Smooth muscle cell (in vitro differentiated cells): ENCODE measurements around the gene CTBP1. TPM values are rescaled to one million over a fixed set of nuclear protein-coding genes. Genes with fewer than 3 reads are reported as not detected.

ENCODE experiments used
- DNase-seq: peaks from one replicate; lab custom pipeline; 2025; ENCODE audit not compliant: unreplicated experiment; lab: John Stamatoyannopoulos, UW
- H2AFZ ChIP-seq: fragments of 200-600 bp; sonication (generic); 2 replicates; pipeline ENCODE4 v1.6.0; 2016; ENCODE audit warnings: antibody characterized with exemption, low read depth, mild to moderate bottlenecking
- H3F3A ChIP-seq: fragments of 200-600 bp; sonication (generic); 2 replicates; pipeline ENCODE4 v1.6.0; 2017; ENCODE audit warnings: antibody characterized with exemption, low read depth
- H3K27ac ChIP-seq: fragments of 200-600 bp; sonication (generic); 2 replicates; pipeline ENCODE4 v1.5.1; 2016; ENCODE audit warnings: low read depth, mild to moderate bottlenecking
- H3K27me3 ChIP-seq: fragments of 200-600 bp; sonication (generic); 2 replicates; pipeline ENCODE4 v1.6.1; 2016; ENCODE audit warnings: low read depth, mild to moderate bottlenecking
- H3K36me3 ChIP-seq: fragments of 200-600 bp; sonication (generic); 2 replicates; pipeline ENCODE4 v1.5.1; 2016; ENCODE audit warnings: low read depth
- H3K4me1 ChIP-seq: fragments of 200-600 bp; sonication (generic); 2 replicates; pipeline ENCODE4 v1.5.1; 2016; ENCODE audit warnings: low read depth
- H3K4me2 ChIP-seq: fragments of 200-600 bp; sonication (generic); 2 replicates; pipeline ENCODE4 v1.6.0; 2016; ENCODE audit warnings: mild to moderate bottlenecking
- H3K4me3 ChIP-seq: fragments of 200-600 bp; sonication (generic); 2 replicates; pipeline ENCODE4 v1.5.1; 2016; ENCODE audit warnings: mild to moderate bottlenecking
- H3K79me2 ChIP-seq: fragments of 200-600 bp; sonication (generic); 2 replicates; pipeline ENCODE4 v1.6.0; 2016; ENCODE audit warnings: low read depth, mild to moderate bottlenecking
- H3K9ac ChIP-seq: fragments of 200-600 bp; sonication (generic); 2 replicates; pipeline ENCODE4 v1.6.0; 2016; ENCODE audit warnings: low read depth
- H3K9me3 ChIP-seq: fragments of 200-600 bp; sonication (generic); replicated peaks from 2 replicates; pipeline ENCODE4 v1.5.1; 2016; ENCODE audit warnings: low read depth
- H4K20me1 ChIP-seq: fragments of 200-600 bp; sonication (generic); 2 replicates; pipeline ENCODE4 v1.6.0; 2016; ENCODE audit warnings: low read depth
- CTCF ChIP-seq: fragments of 200-600 bp; sonication (generic); IDR thresholded peaks from 2 replicates; pipeline ENCODE4 v1.5.1; 2017; ENCODE audit warnings: borderline replicate concordance, mild to moderate bottlenecking, antibody characterized with exemption; ENCODE audit not compliant: insufficient read depth, poor library complexity, severe bottlenecking
- WGBS: methylation state at CpG from one replicate; pipeline ENCODE4 v1.1.7; 2016; ENCODE audit warnings: low lambda C conversion rate; 5-methylcytosine and 5-hydroxymethylcytosine counted together
- polyA plus RNA-seq: library from polyadenylated mRNA; unstranded; fragments of >200 nt; fragmentation: Nextera tagmentation; extraction: Ambion mirVana; gene quantifications from 2 replicates; pipeline ENCODE4 v1.2.1, GENCODE V29; 2016
- total RNA-seq: library from RNA; depleted of rRNA; stranded (reverse); fragments of >200 nt; gene quantifications from 2 replicates; pipeline ENCODE4 v1.2.3, GENCODE V29; 2014

CTBP1 gene
- total and polyA plus RNA-seq, 2 experiments from 2014 or later, result 76.9 to 132 TPM

GRCh38 chr4:1291996-1292702 lies 43.2 kb upstream of the CTBP1 start:
- DNase-seq, result no peak
- peaks cover 12% of the 10 kb centered on the region for H3K4me1 ChIP-seq
- no peak overlapping the region for H3K9ac ChIP-seq
- H3K4me2 ChIP-seq, result no peak overlapping the region
- H3K27ac ChIP-seq, result peak overlapping the region; percentile 65
- no peak overlapping the region for H2AFZ ChIP-seq
- H4K20me1 ChIP-seq, result peaks cover 62% of the 10 kb centered on the region
- H3K9me3 ChIP-seq, result no peaks in the 10 kb centered on the region
- H3F3A ChIP-seq, result no peaks in the 10 kb centered on the region
- no peaks in the 10 kb centered on the region for H3K27me3 ChIP-seq
- 94% methylated on average over 11 of the region's 11 CpGs for WGBS
- peaks cover 62% of the 10 kb centered on the region for H3K79me2 ChIP-seq
- no peak overlapping the region for H3K4me3 ChIP-seq
- H3K36me3 ChIP-seq, result no peaks in the 10 kb centered on the region
- TF ChIP-seq CTCF, result no peak

- no peaks in the 10 kb centered on the region for H3K36me3 ChIP-seq
- peaks cover 53% of the 10 kb centered on the region for H3K79me2 ChIP-seq
- peak overlapping the region; percentile 92 for H3K9ac ChIP-seq
- H3K4me2 ChIP-seq, result peak overlapping the region; percentile 94
- no peak for DNase-seq
- H3K27me3 ChIP-seq, result no peaks in the 10 kb centered on the region
- WGBS, result 77% methylated on average over 9 of the region's 9 CpGs
- H3K4me1 ChIP-seq, result peaks cover 12% of the 10 kb centered on the region
- peak overlapping the region; percentile 65 for H3K27ac ChIP-seq
- H2AFZ ChIP-seq, result no peak overlapping the region
- no peaks in the 10 kb centered on the region for H3F3A ChIP-seq
- H4K20me1 ChIP-seq, result peaks cover 52% of the 10 kb centered on the region
- peak overlapping the region; percentile 72 for H3K4me3 ChIP-seq
- no peak for TF ChIP-seq CTCF
- H3K9me3 ChIP-seq, result no peaks in the 10 kb centered on the region
These were observed 42.2 kb upstream of the CTBP1 start for GRCh38 chr4:1291091-1291490.

GRCh38 chr4:1290165-1290977 lies 41.4 kb upstream of the CTBP1 start:
- H3K9me3 ChIP-seq, result no peaks in the 10 kb centered on the region
- H3K27ac ChIP-seq, result peak overlapping the region; percentile 65
- H3K4me3 ChIP-seq, result peak overlapping the region; percentile 72
- no peak for DNase-seq
- no peaks in the 10 kb centered on the region for H3K27me3 ChIP-seq
- H3K4me2 ChIP-seq, result peak overlapping the region; percentile 94
- TF ChIP-seq CTCF, result no peak
- H3K79me2 ChIP-seq, result peaks cover 53% of the 10 kb centered on the region
- WGBS, result 2% methylated on average over 46 of the region's 47 CpGs
- no peaks in the 10 kb centered on the region for H3F3A ChIP-seq
- peaks cover 51% of the 10 kb centered on the region for H4K20me1 ChIP-seq
- no peak overlapping the region for H2AFZ ChIP-seq
- peaks cover 12% of the 10 kb centered on the region for H3K4me1 ChIP-seq
- peak overlapping the region; percentile 92 for H3K9ac ChIP-seq
- no peaks in the 10 kb centered on the region for H3K36me3 ChIP-seq
